Activated T-cell treated with anti-CD3 and anti-CD28 coated beads, Interleukin-2, amount 50 U/mL, for 1 hour (primary cell): Measurements from ENCODE around the gene PKP1.

Experiments
- DNase-seq: peaks from one replicate; pipeline ENCODE4 v3.0.0-alpha.2; 2020

PKP1 gene

DNA sequence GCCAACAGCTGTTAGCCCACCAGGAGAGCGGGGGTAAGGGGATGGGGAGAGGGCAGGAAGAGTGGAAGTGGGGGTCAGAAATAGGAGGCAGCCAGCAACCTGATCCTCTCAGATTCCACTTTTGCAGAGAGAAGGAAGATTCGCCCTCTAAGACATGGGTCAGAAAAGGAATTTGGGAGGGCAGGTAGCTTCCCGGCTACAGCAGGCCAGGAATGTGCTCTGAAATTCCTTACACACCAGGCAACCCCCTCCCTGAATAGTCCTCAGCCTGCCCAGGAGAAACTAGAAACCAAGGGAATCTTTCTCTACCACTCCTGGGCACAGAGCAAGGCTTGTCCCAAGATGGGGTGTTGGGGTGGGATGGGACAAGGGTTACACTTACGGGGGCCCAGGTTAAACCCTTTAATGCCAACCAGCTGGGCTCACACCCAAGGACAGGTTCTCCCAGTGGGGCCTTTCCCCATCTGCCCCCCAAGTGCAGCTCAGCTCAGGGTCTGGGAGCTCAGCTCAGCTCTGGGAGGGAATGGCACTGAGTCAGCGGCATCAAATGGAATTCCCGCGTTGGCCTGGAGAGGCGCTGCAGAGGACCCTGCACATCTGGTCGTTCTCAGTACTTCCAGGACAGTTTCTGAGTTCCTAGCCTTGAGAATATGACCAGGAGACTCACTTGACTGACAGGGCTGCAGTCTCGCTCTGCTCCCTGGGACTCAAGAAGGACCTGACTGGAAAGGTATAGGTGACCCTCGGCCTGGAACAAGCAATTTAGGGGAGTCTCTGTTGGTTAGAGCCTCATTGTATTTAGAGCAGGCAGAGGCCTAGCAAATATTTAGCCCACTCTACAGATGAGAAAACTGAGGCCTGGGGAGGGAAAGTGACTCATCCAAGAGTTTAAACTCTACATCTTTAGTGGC lies 93.4 kb downstream of the PKP1 start:
- no peak for DNase-seq

DNA sequence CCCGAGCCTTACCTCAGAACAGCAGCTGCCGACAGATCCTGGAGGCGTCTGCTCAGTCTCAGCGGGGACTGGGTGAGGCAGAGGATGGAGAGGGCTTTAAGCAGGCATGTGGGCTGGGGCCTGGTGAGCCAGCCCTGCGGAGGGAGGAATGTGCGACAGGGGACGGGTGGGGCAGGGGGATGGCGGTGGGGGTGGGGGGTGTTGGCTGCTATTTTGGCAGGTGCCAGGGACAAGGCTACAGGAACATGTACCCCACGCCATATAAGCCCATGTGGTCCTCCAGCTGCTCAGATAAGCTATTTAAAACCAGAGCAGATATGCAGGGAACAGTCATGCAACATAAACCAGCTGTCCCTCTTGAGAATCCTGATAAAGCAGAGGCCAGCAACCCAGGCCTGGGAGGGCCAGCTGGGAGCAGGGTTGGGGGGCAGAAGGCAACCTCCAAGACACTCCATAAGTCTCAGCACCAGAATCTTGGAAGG lies 94.3 kb downstream of the PKP1 start, which contains the start of gene TNNT2:
Gene TNNT2 (minus strand): TSS at position 70 of the 482 bp plus-strand sequence. CDS start 4,426 bp downstream, outside the sequence.
- DNase-seq: no peak

DNA sequence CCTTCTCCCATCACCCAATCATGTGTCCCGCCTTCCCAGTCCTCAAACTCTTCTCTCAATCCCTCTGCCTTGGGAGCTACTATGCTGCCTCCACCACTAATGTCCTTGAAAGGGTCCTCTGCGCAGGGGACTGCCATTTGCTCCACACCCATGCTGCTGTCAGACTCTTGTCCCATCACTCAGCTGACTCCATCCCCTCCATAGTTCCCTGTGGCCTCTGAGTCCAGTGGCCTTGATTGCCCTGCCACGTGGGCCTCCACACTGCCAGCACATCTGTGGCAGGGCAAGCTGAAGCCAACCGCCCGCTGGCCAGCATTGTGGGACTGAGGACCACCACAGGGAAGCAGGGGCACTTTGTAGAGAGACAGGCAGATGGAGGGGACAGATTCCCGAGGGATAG lies 95.5 kb downstream of the PKP1 start:
- DNase-seq: no peak

DNA sequence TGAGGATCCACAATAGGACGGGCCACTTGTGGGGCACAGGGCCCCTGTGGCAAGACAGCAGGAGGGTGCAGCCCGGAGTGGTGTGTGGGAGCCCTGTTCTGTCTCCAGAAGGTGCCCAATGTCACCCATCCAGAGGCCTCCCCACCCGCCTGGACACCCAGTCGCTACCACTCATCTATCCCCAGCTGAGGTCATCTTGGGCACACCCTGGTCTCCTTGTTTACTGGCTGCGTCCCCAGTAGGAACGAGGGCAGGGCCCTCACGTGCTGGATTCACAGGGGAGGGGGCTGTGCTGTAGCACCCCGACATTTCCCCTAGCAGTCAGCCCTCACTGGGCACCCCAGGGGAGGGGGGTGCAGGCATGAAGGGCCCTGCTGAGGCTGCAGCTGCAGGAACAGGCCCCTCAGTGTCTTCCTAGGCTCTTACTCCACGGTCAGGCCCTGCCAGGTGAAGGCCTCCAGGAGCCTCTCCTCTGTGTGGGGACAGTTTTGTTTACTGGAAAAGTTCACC lies 96.5 kb downstream of the PKP1 start:
- no peak for DNase-seq

DNA sequence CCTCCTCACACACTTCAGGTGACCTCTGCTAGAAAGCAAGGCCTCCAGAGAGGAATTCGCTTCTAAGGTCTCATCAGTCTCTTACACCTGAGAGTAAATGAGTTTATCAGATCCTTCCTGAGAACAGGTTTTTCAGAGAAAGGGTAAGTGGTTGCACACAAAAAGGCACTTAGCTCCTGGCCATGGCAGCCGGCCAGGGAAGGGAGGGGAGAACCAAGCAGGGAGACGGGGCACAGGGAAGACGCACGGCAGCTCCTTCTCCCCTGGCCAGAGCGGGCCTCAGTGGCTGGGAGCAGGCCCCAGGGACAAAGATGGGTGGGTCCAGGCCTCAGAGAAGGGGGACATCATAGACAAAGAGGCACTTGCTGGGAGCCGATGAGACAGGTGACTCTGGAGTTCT lies 97.8 kb downstream of the PKP1 start:
- DNase-seq: no peak
